HG03045 (cell line): ENCODE results near the gene KRTAP10-9.
"Not testable (repeated sequence)": the region's sequence is repeated elsewhere in the genome, so short reads cannot be mapped to it uniquely, and the experiment has no call there.

Experiments used
- ATAC-seq: cut with Tn5 transposase; IDR thresholded peaks from one replicate; pipeline ENCODE4 v1.9.1; 2021; ENCODE audit warnings: mild to moderate bottlenecking, moderate library complexity; ENCODE audit not compliant: unreplicated experiment

KRTAP10-9 gene

GRCh38 chr21:44658541-44658910 is 31.6 kb downstream of the KRTAP10-9 start:
- ATAC-seq, result no peak

GRCh38 chr21:44658913-44659595 is 32.2 kb downstream of the KRTAP10-9 start:
- no peak for ATAC-seq

- not testable (repeated sequence) for ATAC-seq
Measured at GRCh38 chr21:44661567-44661966, 34.7 kb downstream of the KRTAP10-9 start.

- no peak for ATAC-seq
Measured at GRCh38 chr21:44664691-44665090, 37.8 kb downstream of the KRTAP10-9 start.

- ATAC-seq, result no peak
Measured at GRCh38 chr21:44666401-44667320, 39.8 kb downstream of the KRTAP10-9 start, which contains the start of gene KRTAP12-2. Gene KRTAP12-2, minus strand, starts transcription at chr21:44666927. Its CDS starts 41 bp downstream, at chr21:44666886.

GRCh38 chr21:44667612-44668011 is 40.7 kb downstream of the KRTAP10-9 start:
- ATAC-seq, result no peak

GRCh38 chr21:44670642-44671432 is 43.9 kb downstream of the KRTAP10-9 start:
- no peak for ATAC-seq

- no peak for ATAC-seq
Measured at GRCh38 chr21:44671911-44672310, 45.0 kb downstream of the KRTAP10-9 start.

- no peak for ATAC-seq
Measured at GRCh38 chr21:44677881-44678280, 51.0 kb downstream of the KRTAP10-9 start.
